Glutamatergic neuron (in vitro differentiated cells): Measurements from ENCODE around the gene ARHGAP6. TPM values are rescaled to one million over a fixed set of nuclear protein-coding genes. Genes with fewer than 3 reads are reported as not detected.

Experiments used
- DNase-seq: peaks from one replicate; pipeline ENCODE4 v3.0.0; 2022
- H3K27ac Mint-ChIP-seq: one replicate; pipeline ENCODE4 v1.8.0; 2020; ENCODE audit warnings: mild to moderate bottlenecking, mixed read lengths, inconsistent platforms; ENCODE audit not compliant: unreplicated experiment
- H3K27me3 Mint-ChIP-seq: one replicate; pipeline ENCODE4 v1.8.0; 2020; ENCODE audit warnings: mild to moderate bottlenecking, moderate library complexity, mixed read lengths, inconsistent platforms; ENCODE audit not compliant: unreplicated experiment
- H3K36me3 Mint-ChIP-seq: one replicate; pipeline ENCODE4 v1.8.0; 2020; ENCODE audit warnings: mild to moderate bottlenecking, mixed read lengths, inconsistent platforms; ENCODE audit not compliant: unreplicated experiment
- H3K4me1 Mint-ChIP-seq: one replicate; pipeline ENCODE4 v1.8.0; 2020; ENCODE audit warnings: mild to moderate bottlenecking, low read depth, mixed read lengths, inconsistent platforms; ENCODE audit not compliant: unreplicated experiment
- H3K4me3 Mint-ChIP-seq: one replicate; pipeline ENCODE4 v1.8.0; 2020; ENCODE audit warnings: mild to moderate bottlenecking, mixed read lengths, inconsistent platforms; ENCODE audit not compliant: unreplicated experiment
- H3K9me3 Mint-ChIP-seq: one replicate; pipeline ENCODE4 v1.8.0; 2020; ENCODE audit warnings: mild to moderate bottlenecking, moderate library complexity, mixed read lengths, inconsistent platforms; ENCODE audit not compliant: unreplicated experiment
- CTCF ChIP-seq: fragments of 200-600 bp; sonication (generic); IDR thresholded peaks from one replicate; pipeline ENCODE4 v1.5.0; 2021; ENCODE audit not compliant: partially characterized antibody, unreplicated experiment
- total RNA-seq: library from RNA; stranded (reverse); fragmentation: NEBNext Ultra II Directional; extraction: Animal tissue kit (Norgen Biotek cat#: 25700); gene quantifications from one replicate; pipeline ENCODE4 v1.2.1, GENCODE V29; 2021; ENCODE audit not compliant: unreplicated experiment

ARHGAP6 gene
- total RNA-seq, 1 donor from 2014 or later, result 3.6 TPM

GRCh38 chrX:11349020-11349419 lies 316.7 kb downstream of the ARHGAP6 start:
- no peak for DNase-seq
- Mint-ChIP-seq H3K36me3 (no peaks in the 10 kb centered on the region), H3K9me3 (no peaks in the 10 kb centered on the region), H3K4me1 (no peaks in the 10 kb centered on the region), H3K27me3 (no peaks in the 10 kb centered on the region), H3K4me3 (no peak overlapping the region), H3K27ac (no peak overlapping the region)
- TF ChIP-seq CTCF, result no peak

GRCh38 chrX:11347300-11347699 lies 318.4 kb downstream of the ARHGAP6 start:
- H3K27me3 Mint-ChIP-seq, result no peaks in the 10 kb centered on the region
- no peak for DNase-seq
- H3K4me3 Mint-ChIP-seq, result no peak overlapping the region
- no peak for TF ChIP-seq CTCF
- no peaks in the 10 kb centered on the region for H3K4me1 Mint-ChIP-seq
- no peaks in the 10 kb centered on the region for H3K9me3 Mint-ChIP-seq
- H3K27ac Mint-ChIP-seq, result no peak overlapping the region
- no peaks in the 10 kb centered on the region for H3K36me3 Mint-ChIP-seq

- no peaks in the 10 kb centered on the region for H3K36me3 Mint-ChIP-seq
- H3K27ac Mint-ChIP-seq, result no peak overlapping the region
- no peaks in the 10 kb centered on the region for H3K9me3 Mint-ChIP-seq
- DNase-seq, result no peak
- no peaks in the 10 kb centered on the region for H3K4me1 Mint-ChIP-seq
- H3K27me3 Mint-ChIP-seq, result no peaks in the 10 kb centered on the region
- no peak for TF ChIP-seq CTCF
- no peak overlapping the region for H3K4me3 Mint-ChIP-seq
Observed at GRCh38 chrX:11346121-11346682, 319.5 kb downstream of the ARHGAP6 start.

GRCh38 chrX:11342673-11343072 lies 323.0 kb downstream of the ARHGAP6 start:
- H3K9me3 Mint-ChIP-seq, result no peaks in the 10 kb centered on the region
- H3K4me1 Mint-ChIP-seq, result no peaks in the 10 kb centered on the region
- no peak for TF ChIP-seq CTCF
- H3K4me3 Mint-ChIP-seq, result no peak overlapping the region
- H3K27ac Mint-ChIP-seq, result no peak overlapping the region
- H3K36me3 Mint-ChIP-seq, result no peaks in the 10 kb centered on the region
- no peak for DNase-seq
- H3K27me3 Mint-ChIP-seq, result no peaks in the 10 kb centered on the region

- Mint-ChIP-seq H3K9me3 (no peaks in the 10 kb centered on the region), H3K4me3 (no peak overlapping the region), H3K36me3 (no peaks in the 10 kb centered on the region), H3K27me3 (no peaks in the 10 kb centered on the region), H3K4me1 (no peaks in the 10 kb centered on the region), H3K27ac (no peak overlapping the region)
- DNase-seq, result no peak
- no peak for TF ChIP-seq CTCF
Observed at GRCh38 chrX:11341274-11342201, 324.2 kb downstream of the ARHGAP6 start.
